COLO668 (cell line): Measurements from ENCODE around the gene FLRT1.

ENCODE experiments used
- DNase-seq: peaks from one replicate; lab custom pipeline; 2025; ENCODE audit not compliant: unreplicated experiment; lab: John Stamatoyannopoulos, UW

FLRT1 gene

GRCh38 chr11:64084146-64084950 is 48.6 kb downstream of the FLRT1 start:
- DNase-seq = no peak

- peak; percentile 72 for DNase-seq
These were observed 49.4 kb downstream of the FLRT1 start for GRCh38 chr11:64084951-64085710.
